Smooth muscle cell (in vitro differentiated cells): ENCODE results near the gene PLA2G2F. TPM values are rescaled to one million over a fixed set of nuclear protein-coding genes. Genes with fewer than 3 reads are reported as not detected.

Experiments
- DNase-seq: peaks from one replicate; lab custom pipeline; 2025; ENCODE audit not compliant: unreplicated experiment; lab: John Stamatoyannopoulos, UW
- H2AFZ ChIP-seq: fragments of 200-600 bp; sonication (generic); 2 replicates; pipeline ENCODE4 v1.6.0; 2016; ENCODE audit warnings: antibody characterized with exemption, low read depth, mild to moderate bottlenecking
- H3F3A ChIP-seq: fragments of 200-600 bp; sonication (generic); 2 replicates; pipeline ENCODE4 v1.6.0; 2017; ENCODE audit warnings: antibody characterized with exemption, low read depth
- H3K27ac ChIP-seq: fragments of 200-600 bp; sonication (generic); 2 replicates; pipeline ENCODE4 v1.5.1; 2016; ENCODE audit warnings: low read depth, mild to moderate bottlenecking
- H3K27me3 ChIP-seq: fragments of 200-600 bp; sonication (generic); 2 replicates; pipeline ENCODE4 v1.6.1; 2016; ENCODE audit warnings: low read depth, mild to moderate bottlenecking
- H3K36me3 ChIP-seq: fragments of 200-600 bp; sonication (generic); 2 replicates; pipeline ENCODE4 v1.5.1; 2016; ENCODE audit warnings: low read depth
- H3K4me1 ChIP-seq: fragments of 200-600 bp; sonication (generic); 2 replicates; pipeline ENCODE4 v1.5.1; 2016; ENCODE audit warnings: low read depth
- H3K4me2 ChIP-seq: fragments of 200-600 bp; sonication (generic); 2 replicates; pipeline ENCODE4 v1.6.0; 2016; ENCODE audit warnings: mild to moderate bottlenecking
- H3K4me3 ChIP-seq: fragments of 200-600 bp; sonication (generic); 2 replicates; pipeline ENCODE4 v1.5.1; 2016; ENCODE audit warnings: mild to moderate bottlenecking
- H3K79me2 ChIP-seq: fragments of 200-600 bp; sonication (generic); 2 replicates; pipeline ENCODE4 v1.6.0; 2016; ENCODE audit warnings: low read depth, mild to moderate bottlenecking
- H3K9ac ChIP-seq: fragments of 200-600 bp; sonication (generic); 2 replicates; pipeline ENCODE4 v1.6.0; 2016; ENCODE audit warnings: low read depth
- H3K9me3 ChIP-seq: fragments of 200-600 bp; sonication (generic); replicated peaks from 2 replicates; pipeline ENCODE4 v1.5.1; 2016; ENCODE audit warnings: low read depth
- H4K20me1 ChIP-seq: fragments of 200-600 bp; sonication (generic); 2 replicates; pipeline ENCODE4 v1.6.0; 2016; ENCODE audit warnings: low read depth
- CTCF ChIP-seq: fragments of 200-600 bp; sonication (generic); IDR thresholded peaks from 2 replicates; pipeline ENCODE4 v1.5.1; 2017; ENCODE audit warnings: borderline replicate concordance, mild to moderate bottlenecking, antibody characterized with exemption; ENCODE audit not compliant: insufficient read depth, poor library complexity, severe bottlenecking
- WGBS: methylation state at CpG from one replicate; pipeline ENCODE4 v1.1.7; 2016; ENCODE audit warnings: low lambda C conversion rate; 5-methylcytosine and 5-hydroxymethylcytosine counted together
- polyA plus RNA-seq: library from polyadenylated mRNA; unstranded; fragments of >200 nt; fragmentation: Nextera tagmentation; extraction: Ambion mirVana; gene quantifications from 2 replicates; pipeline ENCODE4 v1.2.1, GENCODE V29; 2016
- total RNA-seq: library from RNA; depleted of rRNA; stranded (reverse); fragments of >200 nt; gene quantifications from 2 replicates; pipeline ENCODE4 v1.2.3, GENCODE V29; 2014

Gene PLA2G2F
- total and polyA plus RNA-seq, 2 experiments from 2014 or later: 0.81 to 1.9 TPM

- Histone ChIP-seq H4K20me1 (no peaks in the 10 kb centered on the region), H3K27me3 (no peaks in the 10 kb centered on the region), H3K79me2 (no peaks in the 10 kb centered on the region), H3K4me1 (no peaks in the 10 kb centered on the region), H3K4me3 (no peak overlapping the region), H3K4me2 (no peak overlapping the region), H3K9me3 (no peaks in the 10 kb centered on the region), H3K27ac (no peak overlapping the region), H2AFZ (no peak overlapping the region), H3F3A (no peaks in the 10 kb centered on the region), H3K9ac (no peak overlapping the region), H3K36me3 (no peaks in the 10 kb centered on the region)
- WGBS: 93% methylated on average over 5 of the region's 5 CpGs
- TF ChIP-seq CTCF: no peak
- no peak for DNase-seq
Measured at GRCh38 chr1:20111452-20111851, 27.7 kb upstream of the PLA2G2F start.

GRCh38 chr1:20112279-20113000 lies 26.7 kb upstream of the PLA2G2F start:
- Histone ChIP-seq H2AFZ (no peak overlapping the region), H3K4me3 (no peak overlapping the region), H4K20me1 (no peaks in the 10 kb centered on the region), H3K9ac (no peak overlapping the region), H3K27ac (no peak overlapping the region), H3F3A (no peaks in the 10 kb centered on the region), H3K4me2 (no peak overlapping the region), H3K4me1 (no peaks in the 10 kb centered on the region), H3K9me3 (no peaks in the 10 kb centered on the region), H3K27me3 (no peaks in the 10 kb centered on the region), H3K79me2 (no peaks in the 10 kb centered on the region), H3K36me3 (no peaks in the 10 kb centered on the region)
- no peak for DNase-seq
- TF ChIP-seq CTCF: no peak
- 76% methylated on average over 3 of the region's 3 CpGs for WGBS

- Histone ChIP-seq H3K36me3 (no peaks in the 10 kb centered on the region), H3K9ac (no peak overlapping the region), H3K27me3 (no peaks in the 10 kb centered on the region), H3F3A (no peaks in the 10 kb centered on the region), H3K79me2 (no peaks in the 10 kb centered on the region), H3K4me3 (no peak overlapping the region), H4K20me1 (no peaks in the 10 kb centered on the region), H3K27ac (no peak overlapping the region), H3K9me3 (no peaks in the 10 kb centered on the region), H3K4me1 (no peaks in the 10 kb centered on the region), H2AFZ (no peak overlapping the region), H3K4me2 (no peak overlapping the region)
- no peak for TF ChIP-seq CTCF
- DNase-seq: no peak
- WGBS: 92% methylated on average over 15 of the region's 15 CpGs
Measured at GRCh38 chr1:20114021-20114648, 25.0 kb upstream of the PLA2G2F start.
